ENCODE data around the gene MRM3.
A peak's percentile ranks its signal among the peaks of the same experiment; 100 is the strongest.

The MRM3 gene

GRCh38 chr17:773016-773415 lies 9.1 kb upstream of the MRM3 start:
- no peak overlapping the region for H2BK15ac ChIP-seq (ENCODE audit: low read length)
- peak overlapping the region; percentile 85 for H3K27ac ChIP-seq (replicated peaks; ENCODE audit: low read length)
- H3K23ac ChIP-seq (ENCODE audit: low read depth, low read length, poor library complexity), result no peak overlapping the region
- DNase-seq (ENCODE audit: low spot score), result no peak
- H2AK5ac ChIP-seq (ENCODE audit: low read depth, low read length), result no peak overlapping the region
- H4K91ac ChIP-seq (ENCODE audit: low read depth, low read length, poor library complexity), result no peak overlapping the region
- no peak overlapping the region for H3K9ac ChIP-seq (ENCODE audit: low read depth, low read length, poor library complexity)
- peaks cover 6 to 18% of the 10 kb centered on the region in 2 donors for H3K4me1 ChIP-seq (ENCODE audit: control insufficient read depth in 2 of 2, insufficient read depth in 1 of 2, low read depth in 1 of 2, low read length in 2 of 2)
- H3K4me2 ChIP-seq (ENCODE audit: insufficient read depth, low read length, poor library complexity, severe bottlenecking), result no peak overlapping the region
- no peak overlapping the region for H2BK5ac ChIP-seq (ENCODE audit: low read length)
- H3K4me3 ChIP-seq (ENCODE audit: low read length in 2 of 2), result no peak overlapping the region
- no peak overlapping the region for H4K8ac ChIP-seq (ENCODE audit: low read depth, low read length)
- no peaks in the 10 kb centered on the region for H3K9me3 ChIP-seq (replicated peaks in 1 of 2; ENCODE audit: control insufficient read depth in 2 of 2, insufficient read depth in 1 of 2, low read depth in 1 of 2, low read length in 2 of 2)
- H2AFZ ChIP-seq (ENCODE audit: low read length), result no peak overlapping the region
- H3K36me3 ChIP-seq (replicated peaks in 1 of 2; ENCODE audit: control insufficient read depth in 2 of 2, insufficient read depth in 2 of 2, low read length in 2 of 2), result peaks cover 40 to 83% of the 10 kb centered on the region in 2 donors
- no peaks in the 10 kb centered on the region for H3K79me1 ChIP-seq (ENCODE audit: low read depth, low read length)
- no CpG with 5 or more reads among the region's 5 CpGs for WGBS, 2 donors (ENCODE audit: extremely low coverage in 2 of 2, insufficient read length in 2 of 2, insufficient replicate concordance in 1 of 2)
- H2BK12ac ChIP-seq (ENCODE audit: low read length), result no peak overlapping the region
- no peaks in the 10 kb centered on the region for H3K27me3 ChIP-seq (ENCODE audit: control insufficient read depth in 3 of 3, insufficient read depth in 3 of 3, low read depth in 1 of 3, low read length in 3 of 3)
- H3K4ac ChIP-seq (ENCODE audit: low read length), result no peak overlapping the region
- no peak overlapping the region for H3K14ac ChIP-seq (ENCODE audit: low read length)
- H3K18ac ChIP-seq (ENCODE audit: low read length), result no peak overlapping the region
- no peak overlapping the region for H2BK120ac ChIP-seq (ENCODE audit: low read depth, low read length)

DNA sequence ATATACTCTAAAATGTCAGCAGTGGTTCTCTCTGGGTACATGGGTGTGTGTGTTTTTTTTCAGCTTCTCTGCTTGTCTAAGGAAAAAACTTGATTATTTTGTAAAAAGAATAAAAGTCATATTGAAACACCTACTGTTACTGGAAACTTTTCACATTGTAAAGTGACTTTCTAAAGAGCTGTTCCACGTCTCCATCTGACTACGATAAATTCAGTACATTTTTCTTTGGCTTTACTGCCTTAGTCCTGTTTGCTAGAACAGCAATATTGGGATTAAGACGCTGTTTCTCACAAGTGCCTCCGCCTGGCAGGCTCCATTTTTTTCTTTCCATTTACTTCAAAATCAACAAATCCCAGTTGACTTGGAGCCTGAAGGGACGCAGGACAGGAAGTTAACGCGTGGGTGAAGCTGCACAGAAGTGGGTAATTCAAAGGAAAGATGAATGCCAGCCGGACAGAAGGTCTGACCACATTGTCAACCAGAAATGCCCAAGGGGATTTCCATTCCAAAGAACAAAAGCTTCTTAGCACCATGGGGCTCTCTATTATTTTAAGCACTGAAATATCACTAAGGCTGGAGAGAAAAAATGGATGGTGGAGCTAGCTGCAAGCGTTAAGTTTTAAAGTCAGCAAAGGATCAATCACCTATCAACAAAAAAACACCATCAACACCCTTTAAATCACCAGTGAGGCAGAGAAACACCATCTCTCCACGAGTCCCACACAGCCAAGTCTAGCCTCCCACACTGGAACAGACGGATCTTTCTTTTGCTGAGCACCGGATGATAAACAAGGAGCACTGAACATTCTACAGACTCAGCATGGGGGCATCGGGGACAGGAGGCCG lies 8.5 kb upstream of the MRM3 start:
- Histone ChIP-seq H2BK15ac (ENCODE audit: low read length) (no peak overlapping the region), H3K4ac (ENCODE audit: low read length) (no peak overlapping the region), H3K18ac (ENCODE audit: low read length) (peak overlapping the region; percentile 33), H3K9me3 (replicated peaks in 1 of 2; ENCODE audit: control insufficient read depth in 2 of 2, insufficient read depth in 1 of 2, low read depth in 1 of 2, low read length in 2 of 2) (no peaks in the 10 kb centered on the region), H4K8ac (ENCODE audit: low read depth, low read length) (no peak overlapping the region), H3K79me1 (ENCODE audit: low read depth, low read length) (peaks cover under 1% of the 10 kb centered on the region), H3K23ac (ENCODE audit: low read depth, low read length, poor library complexity) (no peak overlapping the region), H2AFZ (ENCODE audit: low read length) (no peak overlapping the region), H2BK12ac (ENCODE audit: low read length) (no peak overlapping the region), H3K14ac (ENCODE audit: low read length) (no peak overlapping the region), H3K36me3 (replicated peaks in 1 of 2; ENCODE audit: control insufficient read depth in 2 of 2, insufficient read depth in 2 of 2, low read length in 2 of 2) (peaks cover 46 to 89% of the 10 kb centered on the region in 2 donors), H2BK120ac (ENCODE audit: low read depth, low read length) (peak overlapping the region; percentile 52), H3K9ac (ENCODE audit: low read depth, low read length, poor library complexity) (no peak overlapping the region), H4K91ac (ENCODE audit: low read depth, low read length, poor library complexity) (no peak overlapping the region), H3K27ac (replicated peaks; ENCODE audit: low read length) (peak overlapping the region; percentile 88), H3K4me2 (ENCODE audit: insufficient read depth, low read length, poor library complexity, severe bottlenecking) (peak overlapping the region; percentile 62), H2AK5ac (ENCODE audit: low read depth, low read length) (no peak overlapping the region), H2BK5ac (ENCODE audit: low read length) (peak overlapping the region; percentile 22), H3K27me3 (ENCODE audit: control insufficient read depth in 3 of 3, insufficient read depth in 3 of 3, low read depth in 1 of 3, low read length in 3 of 3) (no peaks in the 10 kb centered on the region), H3K4me1 (ENCODE audit: control insufficient read depth in 2 of 2, insufficient read depth in 1 of 2, low read depth in 1 of 2, low read length in 2 of 2) (peaks cover 6 to 18% of the 10 kb centered on the region in 2 donors), H3K4me3 (ENCODE audit: low read length in 2 of 2) (no peak overlapping the region)
- WGBS, 2 donors (ENCODE audit: extremely low coverage in 2 of 2, insufficient read length in 2 of 2, insufficient replicate concordance in 1 of 2), result no CpG with 5 or more reads among the region's 14 CpGs
- peak; percentile 70 for DNase-seq (ENCODE audit: low spot score)

DNA sequence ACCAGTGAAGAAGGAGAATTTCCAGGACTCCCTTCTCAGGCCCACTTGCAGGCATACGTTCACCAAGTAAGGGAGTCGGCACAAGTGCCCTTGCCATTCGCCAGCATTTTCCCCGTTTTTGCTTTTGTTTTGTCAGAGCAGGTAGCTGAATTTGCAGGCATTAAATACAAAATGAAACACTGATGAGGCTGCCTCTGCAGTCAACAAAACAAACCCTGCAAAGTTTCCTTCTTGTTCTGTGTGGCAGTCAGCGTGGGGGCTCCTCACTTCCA lies 7.9 kb upstream of the MRM3 start:
- Histone ChIP-seq H3K9me3 (replicated peaks in 1 of 2; ENCODE audit: control insufficient read depth in 2 of 2, insufficient read depth in 1 of 2, low read depth in 1 of 2, low read length in 2 of 2) (no peaks in the 10 kb centered on the region), H3K23ac (ENCODE audit: low read depth, low read length, poor library complexity) (no peak overlapping the region), H3K18ac (ENCODE audit: low read length) (peak overlapping the region; percentile 33), H2BK5ac (ENCODE audit: low read length) (peak overlapping the region; percentile 22), H3K36me3 (replicated peaks in 1 of 2; ENCODE audit: control insufficient read depth in 2 of 2, insufficient read depth in 2 of 2, low read length in 2 of 2) (peaks cover 44 to 89% of the 10 kb centered on the region in 2 donors), H3K4me2 (ENCODE audit: insufficient read depth, low read length, poor library complexity, severe bottlenecking) (peak overlapping the region; percentile 62), H4K91ac (ENCODE audit: low read depth, low read length, poor library complexity) (no peak overlapping the region), H3K27me3 (ENCODE audit: control insufficient read depth in 3 of 3, insufficient read depth in 3 of 3, low read depth in 1 of 3, low read length in 3 of 3) (no peaks in the 10 kb centered on the region), H4K8ac (ENCODE audit: low read depth, low read length) (no peak overlapping the region), H2AFZ (ENCODE audit: low read length) (no peak overlapping the region), H3K27ac (replicated peaks; ENCODE audit: low read length) (peak overlapping the region; percentile 88), H3K9ac (ENCODE audit: low read depth, low read length, poor library complexity) (no peak overlapping the region), H3K4me1 (ENCODE audit: control insufficient read depth in 2 of 2, insufficient read depth in 1 of 2, low read depth in 1 of 2, low read length in 2 of 2) (peaks cover 6 to 18% of the 10 kb centered on the region in 2 donors), H2BK12ac (ENCODE audit: low read length) (no peak overlapping the region), H3K4me3 (ENCODE audit: low read length in 2 of 2) (no peak overlapping the region), H3K14ac (ENCODE audit: low read length) (no peak overlapping the region), H2AK5ac (ENCODE audit: low read depth, low read length) (no peak overlapping the region), H2BK15ac (ENCODE audit: low read length) (no peak overlapping the region), H2BK120ac (ENCODE audit: low read depth, low read length) (peak overlapping the region; percentile 52), H3K4ac (ENCODE audit: low read length) (no peak overlapping the region), H3K79me1 (ENCODE audit: low read depth, low read length) (peaks cover 3% of the 10 kb centered on the region)
- DNase-seq (ENCODE audit: low spot score), result no peak
- no CpG with 5 or more reads among the region's 5 CpGs for WGBS, 2 donors (ENCODE audit: extremely low coverage in 2 of 2, insufficient read length in 2 of 2, insufficient replicate concordance in 1 of 2)

GRCh38 chr17:778096-778495 lies 4.1 kb upstream of the MRM3 start:
- Histone ChIP-seq H3K27me3 (ENCODE audit: control insufficient read depth in 3 of 3, insufficient read depth in 3 of 3, low read depth in 1 of 3, low read length in 3 of 3) (no peaks in the 10 kb centered on the region), H3K4me2 (ENCODE audit: insufficient read depth, low read length, poor library complexity, severe bottlenecking) (no peak overlapping the region), H4K8ac (ENCODE audit: low read depth, low read length) (no peak overlapping the region), H3K9ac (ENCODE audit: low read depth, low read length, poor library complexity) (no peak overlapping the region), H4K91ac (ENCODE audit: low read depth, low read length, poor library complexity) (no peak overlapping the region), H2BK5ac (ENCODE audit: low read length) (no peak overlapping the region), H2BK15ac (ENCODE audit: low read length) (no peak overlapping the region), H3K18ac (ENCODE audit: low read length) (no peak overlapping the region), H3K4me1 (ENCODE audit: control insufficient read depth in 2 of 2, insufficient read depth in 1 of 2, low read depth in 1 of 2, low read length in 2 of 2) (peaks cover 12 to 16% of the 10 kb centered on the region in 2 donors), H3K27ac (replicated peaks; ENCODE audit: low read length) (no peak overlapping the region), H3K23ac (ENCODE audit: low read depth, low read length, poor library complexity) (no peak overlapping the region), H3K4ac (ENCODE audit: low read length) (no peak overlapping the region), H2BK12ac (ENCODE audit: low read length) (no peak overlapping the region), H3K14ac (ENCODE audit: low read length) (no peak overlapping the region), H2AFZ (ENCODE audit: low read length) (no peak overlapping the region), H2BK120ac (ENCODE audit: low read depth, low read length) (no peak overlapping the region), H3K9me3 (replicated peaks in 1 of 2; ENCODE audit: control insufficient read depth in 2 of 2, insufficient read depth in 1 of 2, low read depth in 1 of 2, low read length in 2 of 2) (no peaks in the 10 kb centered on the region), H2AK5ac (ENCODE audit: low read depth, low read length) (no peak overlapping the region), H3K36me3 (replicated peaks in 1 of 2; ENCODE audit: control insufficient read depth in 2 of 2, insufficient read depth in 2 of 2, low read length in 2 of 2) (peaks cover 31 to 63% of the 10 kb centered on the region in 2 donors), H3K79me1 (ENCODE audit: low read depth, low read length) (peaks cover 10% of the 10 kb centered on the region), H3K4me3 (ENCODE audit: low read length in 2 of 2) (no peak overlapping the region)
- no CpG with 5 or more reads among the region's 11 CpGs for WGBS, 2 donors (ENCODE audit: extremely low coverage in 2 of 2, insufficient read length in 2 of 2, insufficient replicate concordance in 1 of 2)
- DNase-seq (ENCODE audit: low spot score), result no peak
